HG03103 (cell line): ENCODE results near the gene ANK2.
A peak's percentile ranks its signal among the peaks of the same experiment; 100 is the strongest.
"Not testable (repeated sequence)": the region's sequence is repeated elsewhere in the genome, so short reads cannot be mapped to it uniquely, and the experiment has no call there.

Source experiments
- ATAC-seq: cut with Tn5 transposase; IDR thresholded peaks from one replicate; pipeline ENCODE4 v1.9.1; 2021; ENCODE audit warnings: low read depth; ENCODE audit not compliant: unreplicated experiment

The ANK2 gene

GRCh38 chr4:113050837-113051236 lies 1.4 kb downstream of the ANK2 start:
- no peak for ATAC-seq

GRCh38 chr4:113051361-113051760 lies 1.9 kb downstream of the ANK2 start:
- no peak for ATAC-seq

- peak; percentile 64 for ATAC-seq
These were observed 3.0 kb downstream of the ANK2 start for GRCh38 chr4:113052379-113052951.

GRCh38 chr4:113053883-113054282 lies 4.4 kb downstream of the ANK2 start:
- ATAC-seq, result no peak

GRCh38 chr4:113056318-113056717 lies 6.9 kb downstream of the ANK2 start:
- ATAC-seq, result no peak

GRCh38 chr4:113057891-113058290 lies 8.4 kb downstream of the ANK2 start:
- ATAC-seq, result no peak

GRCh38 chr4:113059449-113060182 lies 10.2 kb downstream of the ANK2 start:
- no peak for ATAC-seq

- ATAC-seq, result no peak
These were observed 11.4 kb downstream of the ANK2 start for GRCh38 chr4:113060853-113061252.

GRCh38 chr4:113064244-113064643 lies 14.8 kb downstream of the ANK2 start:
- no peak for ATAC-seq

- no peak for ATAC-seq
These were observed 16.2 kb downstream of the ANK2 start for GRCh38 chr4:113065629-113066028.

GRCh38 chr4:113068771-113069170 lies 19.3 kb downstream of the ANK2 start:
- not testable (repeated sequence) for ATAC-seq

GRCh38 chr4:113069212-113069892 lies 19.9 kb downstream of the ANK2 start:
- ATAC-seq, result no peak

- no peak for ATAC-seq
These were observed 21.3 kb downstream of the ANK2 start for GRCh38 chr4:113070755-113071154.

GRCh38 chr4:113071274-113071673 lies 21.8 kb downstream of the ANK2 start:
- no peak for ATAC-seq

- no peak for ATAC-seq
These were observed 22.4 kb downstream of the ANK2 start for GRCh38 chr4:113071805-113072204.

GRCh38 chr4:113073451-113074005 lies 24.1 kb downstream of the ANK2 start:
- ATAC-seq, result no peak

- ATAC-seq, result no peak
These were observed 28.1 kb downstream of the ANK2 start for GRCh38 chr4:113077575-113077974.

GRCh38 chr4:113078066-113078465 lies 28.6 kb downstream of the ANK2 start:
- ATAC-seq, result no peak

- no peak for ATAC-seq
These were observed 30.6 kb downstream of the ANK2 start for GRCh38 chr4:113080050-113080449.

GRCh38 chr4:113080624-113081023 lies 31.2 kb downstream of the ANK2 start:
- ATAC-seq, result no peak

- ATAC-seq, result no peak
These were observed 33.9 kb downstream of the ANK2 start for GRCh38 chr4:113083346-113083745.
